Transverse colon (tissue), 3 donors: ENCODE data around the gene ZBTB20.

Source experiments
- POLR2A ChIP-seq: fragments of 450-650 bp; IDR thresholded peaks from one replicate; pipeline ENCODE4 v1.6.1; 2016; ENCODE audit warnings: antibody characterized with exemption, mild to moderate bottlenecking, moderate library complexity
- TF ChIP-seq, protein P1 (sequence below), 5 experiments: fragments of 200-600 bp in 3 of 5; fragments of 450-650 bp in 2 of 5; sonication (generic) in 3 of 5; IDR thresholded peaks; 1 replicate in 2 of 5; 2 replicates in 3 of 5; pipeline ENCODE4 v1.5.1; 2016 to 2017; ENCODE audit warnings: antibody characterized with exemption in 5 of 5, inconsistent platforms in 3 of 5, mild to moderate bottlenecking in 2 of 5, moderate library complexity in 1 of 5

DNA sequence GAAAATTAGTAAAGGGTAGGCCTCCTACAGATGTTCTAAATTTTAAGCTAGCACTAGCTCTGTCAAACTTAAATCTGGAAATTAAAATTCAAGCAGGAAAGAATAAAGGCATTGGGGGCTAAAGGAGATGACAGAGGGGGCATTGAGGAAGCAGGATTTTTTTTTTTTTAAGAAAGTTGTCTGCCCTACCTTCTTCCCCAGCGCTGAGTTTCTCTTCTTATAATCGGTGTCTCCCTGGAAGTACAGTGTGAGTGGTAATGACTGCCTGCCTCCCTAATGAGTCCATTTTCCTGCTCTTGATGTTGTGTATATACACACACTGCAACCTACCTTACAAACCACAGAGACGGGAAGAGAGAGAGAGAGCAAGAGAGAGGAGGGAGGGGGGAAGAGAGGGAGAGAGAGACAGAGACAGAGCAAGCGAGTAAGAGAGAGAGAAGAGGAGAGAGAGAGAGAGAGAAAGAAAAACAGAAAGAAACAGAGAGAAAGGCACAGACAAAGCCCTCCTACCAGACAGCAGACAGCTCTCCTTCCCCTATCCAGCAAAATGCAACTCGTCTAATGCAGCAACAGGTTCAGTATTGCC, 47.0 kb downstream of the ZBTB20 start:
- TF ChIP-seq POLR2A: no peak
- TF ChIP-seq, protein P1, sequence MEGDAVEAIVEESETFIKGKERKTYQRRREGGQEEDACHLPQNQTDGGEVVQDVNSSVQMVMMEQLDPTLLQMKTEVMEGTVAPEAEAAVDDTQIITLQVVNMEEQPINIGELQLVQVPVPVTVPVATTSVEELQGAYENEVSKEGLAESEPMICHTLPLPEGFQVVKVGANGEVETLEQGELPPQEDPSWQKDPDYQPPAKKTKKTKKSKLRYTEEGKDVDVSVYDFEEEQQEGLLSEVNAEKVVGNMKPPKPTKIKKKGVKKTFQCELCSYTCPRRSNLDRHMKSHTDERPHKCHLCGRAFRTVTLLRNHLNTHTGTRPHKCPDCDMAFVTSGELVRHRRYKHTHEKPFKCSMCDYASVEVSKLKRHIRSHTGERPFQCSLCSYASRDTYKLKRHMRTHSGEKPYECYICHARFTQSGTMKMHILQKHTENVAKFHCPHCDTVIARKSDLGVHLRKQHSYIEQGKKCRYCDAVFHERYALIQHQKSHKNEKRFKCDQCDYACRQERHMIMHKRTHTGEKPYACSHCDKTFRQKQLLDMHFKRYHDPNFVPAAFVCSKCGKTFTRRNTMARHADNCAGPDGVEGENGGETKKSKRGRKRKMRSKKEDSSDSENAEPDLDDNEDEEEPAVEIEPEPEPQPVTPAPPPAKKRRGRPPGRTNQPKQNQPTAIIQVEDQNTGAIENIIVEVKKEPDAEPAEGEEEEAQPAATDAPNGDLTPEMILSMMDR (IDR thresholded peaks at IDR 0.05): no peak
